Measurements from ENCODE around the gene KIF6. TPM values are rescaled to one million over a fixed set of nuclear protein-coding genes. Genes with fewer than 3 reads are reported as not detected.

The KIF6 gene
- total RNA-seq, 1 donor from 2014 or later, result not detected

GRCh38 chr6:39707962-39708683, 17.1 kb downstream of the KIF6 start:
- Mint-ChIP-seq H3K36me3 (ENCODE audit: low read depth) (no peaks in the 10 kb centered on the region), H3K27me3 (peaks cover 8% of the 10 kb centered on the region), H3K9me3 (no peaks in the 10 kb centered on the region), H3K4me3 (no peak overlapping the region), H3K27ac (no peak overlapping the region), H3K4me1 (no peaks in the 10 kb centered on the region)
- TF ChIP-seq CTCF (IDR thresholded peaks at IDR 0.05), result no peak
- intact Hi-C loops (cut with micrococcal nuclease), result no loop called here
- ATAC-seq (ENCODE audit: low read depth), result no peak
- DNase-seq, result no peak
- ChIA-PET CTCF (no interaction called here), POLR2A (no interaction called here)

GRCh38 chr6:39706819-39707335, 18.3 kb downstream of the KIF6 start:
- peaks cover 14% of the 10 kb centered on the region for H3K27me3 Mint-ChIP-seq
- no peaks in the 10 kb centered on the region for H3K36me3 Mint-ChIP-seq (ENCODE audit: low read depth)
- TF ChIP-seq CTCF (IDR thresholded peaks at IDR 0.05), result no peak
- H3K9me3 Mint-ChIP-seq, result no peaks in the 10 kb centered on the region
- H3K27ac Mint-ChIP-seq, result no peak overlapping the region
- DNase-seq, result no peak
- intact Hi-C loops (cut with micrococcal nuclease), result no loop called here
- H3K4me3 Mint-ChIP-seq, result no peak overlapping the region
- ChIA-PET POLR2A (no interaction called here), CTCF (no interaction called here)
- ATAC-seq (ENCODE audit: low read depth), result no peak
- no peaks in the 10 kb centered on the region for H3K4me1 Mint-ChIP-seq

- ATAC-seq (ENCODE audit: low read depth) (no peak), DNase-seq (no peak)
- ChIA-PET CTCF (no interaction called here), POLR2A (no interaction called here)
- intact Hi-C loops (cut with micrococcal nuclease), result no loop called here
- H3K4me3 Mint-ChIP-seq, result no peak overlapping the region
- peaks cover 2% of the 10 kb centered on the region for H3K4me1 Mint-ChIP-seq
- H3K27ac Mint-ChIP-seq, result no peak overlapping the region
- no peak for TF ChIP-seq CTCF (IDR thresholded peaks at IDR 0.05)
- H3K9me3 Mint-ChIP-seq, result no peaks in the 10 kb centered on the region
- H3K27me3 Mint-ChIP-seq, result peaks cover 6% of the 10 kb centered on the region
- H3K36me3 Mint-ChIP-seq (ENCODE audit: low read depth), result no peaks in the 10 kb centered on the region
Observed at GRCh38 chr6:39702265-39702664, 22.9 kb downstream of the KIF6 start.

- Mint-ChIP-seq H3K4me3 (no peak overlapping the region), H3K36me3 (ENCODE audit: low read depth) (no peaks in the 10 kb centered on the region), H3K27ac (no peak overlapping the region), H3K27me3 (peaks cover 6% of the 10 kb centered on the region), H3K4me1 (peaks cover 3% of the 10 kb centered on the region), H3K9me3 (peaks cover 6% of the 10 kb centered on the region)
- POLR2A ChIA-PET, result no interaction called here
- CTCF ChIA-PET, result no interaction called here
- intact Hi-C loops (cut with micrococcal nuclease), result no loop called here
- ATAC-seq (ENCODE audit: low read depth), result no peak
- no peak for TF ChIP-seq CTCF (IDR thresholded peaks at IDR 0.05)
- DNase-seq, result no peak
Observed at GRCh38 chr6:39700362-39700761, 24.8 kb downstream of the KIF6 start.

- H3K9me3 Mint-ChIP-seq, result peaks cover 6% of the 10 kb centered on the region
- peaks cover 6% of the 10 kb centered on the region for H3K27me3 Mint-ChIP-seq
- ChIA-PET CTCF (no interaction called here), POLR2A (no interaction called here)
- peaks cover 3% of the 10 kb centered on the region for H3K4me1 Mint-ChIP-seq
- no peak overlapping the region for H3K27ac Mint-ChIP-seq
- no peaks in the 10 kb centered on the region for H3K36me3 Mint-ChIP-seq (ENCODE audit: low read depth)
- no peak overlapping the region for H3K4me3 Mint-ChIP-seq
- DNase-seq, result no peak
- intact Hi-C loops (cut with micrococcal nuclease), result no loop called here
- ATAC-seq (ENCODE audit: low read depth), result no peak
- no peak for TF ChIP-seq CTCF (IDR thresholded peaks at IDR 0.05)
Observed at GRCh38 chr6:39698789-39699188, 26.4 kb downstream of the KIF6 start.
